Colonic mucosa (tissue), 4 donors: ENCODE results near the gene CARHSP1. TPM values are rescaled to one million over a fixed set of nuclear protein-coding genes. Genes with fewer than 3 reads are reported as not detected.

Source experiments
- DNase-seq: peaks from one replicate; pipeline ENCODE4 v3.0.0-alpha.2; 2020
- H3K27ac ChIP-seq: fragments of 200-600 bp; one replicate; pipeline ENCODE4 v1.8.0; 2021
- H3K27me3 ChIP-seq: fragments of 200-600 bp; one replicate; pipeline ENCODE4 v1.8.0; 2021
- H3K36me3 ChIP-seq: fragments of 200-600 bp; one replicate; pipeline ENCODE4 v1.8.0; 2021
- H3K4me1 ChIP-seq: fragments of 200-600 bp; one replicate; pipeline ENCODE4 v1.8.0; 2021; ENCODE audit warnings: mild to moderate bottlenecking
- H3K4me3 ChIP-seq: fragments of 200-600 bp; one replicate; pipeline ENCODE4 v1.8.0; 2021
- H3K9ac ChIP-seq, 2 donors: one replicate each; pipeline ENCODE4 v1.7.0; 2013; ENCODE audit warnings: control low read depth in 2 of 2, low read depth in 2 of 2, low read length in 2 of 2
- H3K9me3 ChIP-seq: fragments of 200-600 bp; one replicate; pipeline ENCODE4 v1.8.0; 2021
- CTCF ChIP-seq: fragments of 200-600 bp; IDR thresholded peaks from one replicate; pipeline ENCODE4 v1.8.0; 2022; ENCODE audit warnings: antibody characterized with exemption, mild to moderate bottlenecking
- intact Hi-C: fragments of 100-400 bp; cut with DNase I; formaldehyde crosslinking; loops from one replicate; pipeline ENCODE4 v1.14.1; 2022
- total RNA-seq, 2 donors: library from RNA; stranded (reverse); fragmentation: NEBNext Ultra II Directional in 1 of 2; extraction: Animal tissue kit (Norgen Biotek cat#: 25700) in 1 of 2; gene quantifications; one replicate each; pipeline ENCODE4 v1.2.1, GENCODE V29; 2021
- donor health status: healthy.
- donor health status: DM: no; HTN: no; CAD: no.
- donor health status: DM: no; HTN: no; CAD: no.

CARHSP1 gene
- total RNA-seq, 2 donors from 2014 or later = 75.7 to 77.9 TPM

- DNase-seq = no peak
- H3K9ac ChIP-seq = no peak overlapping the region
- peaks cover 5% of the 10 kb centered on the region for H3K36me3 ChIP-seq
- no peak overlapping the region for H3K27ac ChIP-seq
- intact Hi-C loops = loop anchor here (10.0 kb wide), 1 partner anchor 54 kb away; no protein-coding TSS in a partner anchor
- TF ChIP-seq CTCF = no peak
- peaks cover 10% of the 10 kb centered on the region for H3K4me1 ChIP-seq
- no peaks in the 10 kb centered on the region for H3K9me3 ChIP-seq
- no peaks in the 10 kb centered on the region for H3K27me3 ChIP-seq
- H3K4me3 ChIP-seq = no peak overlapping the region
Measured at GRCh38 chr16:8858994-8859912, 9.6 kb downstream of the CARHSP1 start.

- Histone ChIP-seq H3K9me3 (no peaks in the 10 kb centered on the region), H3K4me1 (no peaks in the 10 kb centered on the region), H3K36me3 (peaks cover 5% of the 10 kb centered on the region), H3K27me3 (no peaks in the 10 kb centered on the region), H3K27ac (no peak overlapping the region), H3K4me3 (no peak overlapping the region), H3K9ac (no peak overlapping the region)
- DNase-seq = no peak
- intact Hi-C loops = loop anchor here (10.0 kb wide), 1 partner anchor 51 kb away; no protein-coding TSS in a partner anchor
- TF ChIP-seq CTCF = no peak
Measured at GRCh38 chr16:8855972-8856371, 12.8 kb downstream of the CARHSP1 start.

- H3K4me1 ChIP-seq = no peaks in the 10 kb centered on the region
- no peak for TF ChIP-seq CTCF
- H3K4me3 ChIP-seq = no peak overlapping the region
- H3K9ac ChIP-seq = no peak overlapping the region
- peaks cover 5% of the 10 kb centered on the region for H3K36me3 ChIP-seq
- intact Hi-C loops = loop anchor here (10.0 kb wide), 1 partner anchor 50 kb away; no protein-coding TSS in a partner anchor
- DNase-seq = peak; percentile 20
- H3K9me3 ChIP-seq = no peaks in the 10 kb centered on the region
- no peaks in the 10 kb centered on the region for H3K27me3 ChIP-seq
- no peak overlapping the region for H3K27ac ChIP-seq
Measured at GRCh38 chr16:8855051-8855786, 13.6 kb downstream of the CARHSP1 start.

GRCh38 chr16:8854298-8854948, 14.4 kb downstream of the CARHSP1 start:
- Histone ChIP-seq H3K27ac (no peak overlapping the region), H3K4me1 (no peaks in the 10 kb centered on the region), H3K36me3 (peaks cover 5% of the 10 kb centered on the region), H3K9me3 (no peaks in the 10 kb centered on the region), H3K27me3 (no peaks in the 10 kb centered on the region), H3K4me3 (no peak overlapping the region), H3K9ac (no peak overlapping the region)
- DNase-seq = peak; percentile 16
- intact Hi-C loops = loop anchor here (10.0 kb wide), 1 partner anchor 50 kb away; no protein-coding TSS in a partner anchor
- TF ChIP-seq CTCF = no peak

- H3K9me3 ChIP-seq = no peaks in the 10 kb centered on the region
- no peaks in the 10 kb centered on the region for H3K4me1 ChIP-seq
- DNase-seq = peak; percentile 12
- H3K27me3 ChIP-seq = no peaks in the 10 kb centered on the region
- TF ChIP-seq CTCF = no peak
- H3K4me3 ChIP-seq = no peak overlapping the region
- H3K9ac ChIP-seq = no peak overlapping the region
- H3K36me3 ChIP-seq = peaks cover 5% of the 10 kb centered on the region
- H3K27ac ChIP-seq = no peak overlapping the region
- intact Hi-C loops = loop anchor here (10.0 kb wide), 1 partner anchor 49 kb away; no protein-coding TSS in a partner anchor
Measured at GRCh38 chr16:8853611-8854010, 15.2 kb downstream of the CARHSP1 start.
